ENCODE data around the gene HS6ST3.
"Not testable (repeated sequence)": the region's sequence is repeated elsewhere in the genome, so short reads cannot be mapped to it uniquely, and the experiment has no call there.

The HS6ST3 gene

DNA sequence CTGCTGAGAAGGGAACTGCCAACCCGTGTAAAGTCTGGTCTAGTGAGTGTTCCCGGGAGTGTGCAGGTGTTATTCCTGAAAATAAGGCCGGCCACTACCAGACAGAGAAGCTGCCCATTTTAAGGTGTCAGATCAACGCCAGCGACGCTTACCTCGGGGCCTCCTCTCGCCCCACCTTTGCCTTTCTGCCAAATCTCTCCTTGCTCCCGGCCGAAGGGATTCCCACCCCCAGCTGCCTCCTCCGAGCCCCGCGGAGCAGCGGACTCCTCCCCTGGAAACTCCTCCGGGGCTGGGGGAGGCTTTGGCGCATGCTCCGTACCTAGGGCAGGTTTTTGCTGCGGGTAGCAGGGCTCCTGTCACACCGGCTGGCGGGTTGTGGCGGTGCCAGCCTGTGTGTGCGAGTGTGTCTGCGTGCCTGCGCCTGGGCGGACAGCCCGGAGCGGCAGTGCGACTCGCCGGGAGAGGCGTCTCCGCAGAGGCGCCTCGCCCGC is at the start of gene HS6ST3:
Gene HS6ST3 (plus strand): TSS at position 359 of the 491 bp plus-strand sequence.
- peak; percentile 14 for DNase-seq (ENCODE audit: low spot score)

DNA sequence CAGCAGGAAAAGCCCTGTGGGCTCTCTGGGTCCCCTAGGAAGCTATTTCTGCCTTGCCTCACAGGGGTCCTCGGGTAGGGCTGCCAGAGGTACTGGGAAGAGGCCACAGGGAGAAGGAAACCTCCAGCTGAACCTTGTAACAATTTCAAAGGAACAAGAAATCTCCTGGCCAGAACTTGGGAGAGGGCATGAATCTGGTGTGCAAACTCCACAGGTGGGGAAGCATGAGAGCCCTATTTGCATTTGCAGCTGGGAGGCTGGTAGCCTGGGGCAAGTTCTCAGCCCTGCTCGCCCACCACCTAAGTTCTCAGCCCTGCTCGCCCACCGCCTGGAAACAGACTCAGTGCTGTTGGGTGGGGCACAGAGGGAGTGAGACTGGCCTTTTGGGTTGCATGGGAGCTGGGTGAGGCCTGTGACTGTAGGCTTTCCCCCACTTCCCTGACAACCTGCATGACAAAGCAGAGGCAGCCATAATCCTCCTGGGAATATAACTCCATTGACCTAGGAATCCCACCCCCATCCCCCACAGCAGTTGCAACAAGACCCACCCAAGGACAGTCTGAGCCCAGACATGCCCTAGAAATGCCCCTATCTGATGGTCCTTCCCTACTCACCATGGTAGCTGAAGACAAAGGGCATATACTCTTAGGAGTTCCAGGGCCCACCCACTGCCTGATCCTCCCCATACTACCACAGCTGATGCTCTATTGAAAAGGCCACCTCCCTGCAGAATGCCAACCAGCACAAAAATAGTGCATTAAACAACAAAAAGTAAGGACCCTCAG is 48.4 kb upstream of the HS6ST3 start:
- DNase-seq (ENCODE audit: low spot score), result no peak

DNA sequence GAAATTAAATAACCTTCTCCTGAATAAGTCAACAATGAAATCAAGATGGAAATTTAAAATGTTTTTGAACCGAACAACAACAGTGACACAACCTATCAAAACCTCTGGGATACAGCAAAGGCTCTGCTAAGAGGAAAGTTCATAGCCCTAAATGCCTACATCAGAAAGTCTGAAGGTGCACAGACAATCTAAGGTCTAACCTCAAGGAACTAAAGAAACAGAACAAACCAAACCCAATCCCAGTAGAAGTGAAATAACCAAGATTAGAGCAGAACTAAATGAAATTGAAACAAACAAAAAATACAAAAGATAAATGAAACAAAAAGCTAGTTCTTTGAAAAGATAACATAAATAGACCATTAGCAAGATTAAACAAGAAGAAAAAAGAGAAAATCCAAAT is 45.7 kb upstream of the HS6ST3 start:
- no peak for DNase-seq (ENCODE audit: low spot score)

DNA sequence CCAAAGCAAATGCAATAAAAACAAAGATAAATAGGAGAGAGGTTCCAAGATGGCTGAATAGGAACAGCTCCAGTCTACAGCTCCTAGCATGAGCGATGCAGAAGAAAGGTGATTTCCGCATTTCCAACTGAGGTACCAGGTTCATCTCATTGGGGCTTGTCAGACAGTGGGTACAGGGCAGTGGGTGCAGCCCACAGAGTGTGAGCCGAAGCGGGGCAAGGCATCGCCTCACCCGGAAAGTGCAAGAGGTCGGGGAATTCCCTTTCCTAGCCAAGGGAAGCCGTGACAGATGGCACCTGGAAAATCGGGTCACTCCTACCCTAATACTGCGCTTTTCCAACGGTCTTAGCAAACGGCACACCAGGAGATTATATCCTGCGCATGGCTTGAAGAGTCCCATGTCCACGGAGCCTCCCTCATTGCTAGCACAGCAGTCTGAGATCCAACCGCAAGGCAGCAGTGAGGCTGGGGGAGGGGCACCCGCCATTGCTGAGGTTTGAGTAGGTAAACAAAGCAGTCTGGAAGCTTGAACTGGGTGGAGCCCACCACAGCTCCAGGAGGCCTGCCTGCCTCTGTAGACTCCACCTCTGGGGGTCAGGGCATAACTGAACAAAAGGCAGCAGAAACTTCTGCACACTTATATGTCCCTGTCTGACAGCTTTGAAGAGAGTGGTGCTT is 43.3 kb upstream of the HS6ST3 start:
- not testable (repeated sequence) for DNase-seq (ENCODE audit: low spot score)

DNA sequence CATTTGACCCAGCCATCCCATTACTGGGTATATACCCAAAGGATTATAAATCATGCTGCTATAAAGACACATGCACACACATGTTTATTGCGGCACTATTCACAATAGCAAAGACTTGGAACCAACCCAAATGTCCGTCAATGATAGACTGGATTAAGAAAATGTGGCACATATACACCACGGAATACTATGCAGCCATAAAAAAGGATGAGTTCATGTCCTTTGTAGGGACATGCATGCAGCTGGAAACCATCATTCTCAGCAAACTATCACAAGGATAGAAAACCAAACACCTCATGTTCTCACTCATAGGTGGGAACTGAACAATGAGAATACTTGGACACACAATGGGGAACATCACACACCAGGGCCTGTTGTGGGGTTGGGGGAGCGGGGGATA is 39.0 kb upstream of the HS6ST3 start:
- not testable (repeated sequence) for DNase-seq (ENCODE audit: low spot score)

DNA sequence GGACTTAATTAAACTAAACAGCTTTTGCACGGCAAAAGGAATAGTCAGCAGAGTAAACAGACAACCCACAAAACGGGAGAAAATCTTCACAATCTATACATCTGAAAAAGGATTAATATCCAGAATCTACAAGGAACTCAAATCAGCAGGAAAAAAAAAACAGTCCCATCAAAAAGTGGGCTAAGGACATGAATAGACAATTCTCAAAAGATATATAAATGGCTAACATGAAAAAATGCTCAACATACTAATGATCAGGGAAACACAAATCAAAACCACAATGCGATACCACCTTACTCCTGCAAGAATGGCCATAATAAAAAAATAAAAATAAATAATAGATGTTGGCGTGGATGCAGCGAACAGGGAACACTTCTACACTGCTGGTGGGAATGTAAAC is 38.4 kb upstream of the HS6ST3 start:
- not testable (repeated sequence) for DNase-seq (ENCODE audit: low spot score)

DNA sequence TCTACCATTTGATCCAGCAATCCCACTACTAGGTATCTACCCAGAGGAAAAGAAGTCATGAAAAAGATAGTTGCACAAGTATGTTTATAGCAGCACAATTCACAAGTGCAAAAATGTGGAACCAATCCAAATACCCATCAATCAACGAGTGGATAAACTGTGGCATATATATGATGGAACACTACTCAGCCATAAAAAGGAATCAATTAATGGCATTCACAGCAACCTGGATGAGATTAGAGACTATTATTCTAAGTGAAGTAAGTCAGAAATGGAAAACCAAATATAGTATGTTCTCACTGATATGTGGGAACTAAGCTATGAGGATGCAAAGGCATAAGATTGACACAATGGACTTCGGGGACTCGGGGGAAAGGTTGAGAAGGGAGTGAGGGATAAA is 38.0 kb upstream of the HS6ST3 start:
- not testable (repeated sequence) for DNase-seq (ENCODE audit: low spot score)

DNA sequence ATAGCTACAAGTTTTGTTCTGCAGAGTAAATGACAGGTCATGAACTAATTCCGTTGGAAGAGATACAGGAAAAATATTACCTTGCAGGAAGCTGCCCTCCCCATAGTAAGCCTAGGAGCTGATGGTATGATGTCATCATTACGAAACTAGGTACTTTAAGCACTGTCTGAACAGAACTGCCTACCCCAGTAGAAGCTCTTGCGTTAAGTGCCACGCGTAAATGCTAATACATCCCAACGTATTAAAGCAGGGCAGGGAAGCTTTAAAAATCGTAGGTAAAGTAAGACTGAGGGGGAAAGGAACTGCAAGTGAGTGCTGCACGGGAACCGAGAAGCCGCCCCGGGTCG is 37.3 kb upstream of the HS6ST3 start:
- DNase-seq (ENCODE audit: low spot score), result peak; percentile 50

DNA sequence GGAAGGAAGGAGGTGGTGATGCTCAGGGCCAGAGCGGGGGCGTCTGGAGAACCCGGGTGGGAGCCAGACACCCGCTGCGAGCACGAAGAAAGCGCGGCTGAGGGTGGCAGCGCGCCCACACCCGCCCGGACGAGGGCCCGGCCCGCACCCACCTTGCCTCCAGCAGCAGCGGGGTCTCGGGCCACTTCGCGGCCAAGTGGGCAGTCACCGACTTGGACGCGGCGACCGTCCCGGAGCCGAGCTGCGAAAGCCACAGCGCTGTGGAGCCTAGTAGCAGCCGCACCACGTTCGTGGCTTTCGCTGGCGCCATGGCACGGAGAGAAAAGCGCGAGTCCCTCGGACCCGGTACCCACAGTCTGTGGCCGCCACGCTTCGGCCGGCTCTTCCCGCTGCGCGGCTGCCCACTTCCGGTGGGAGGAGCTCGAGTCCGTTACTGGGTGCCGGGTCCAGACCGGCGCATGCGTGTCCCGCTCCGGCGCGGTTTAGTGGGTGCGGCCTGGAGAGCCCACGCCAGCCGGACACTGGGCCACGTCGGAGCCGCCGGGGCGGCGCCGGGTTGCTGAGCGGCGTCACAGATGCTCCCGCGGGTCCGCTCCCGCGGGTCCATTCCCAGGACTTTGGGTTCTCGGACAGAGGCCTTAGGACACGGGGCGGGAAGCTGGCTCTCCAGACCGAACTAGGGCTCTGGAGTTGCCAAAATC is 36.8 kb upstream of the HS6ST3 start, which contains the start of gene UGGT2:
Gene UGGT2 (minus strand): TSS at position 399 of the 701 bp plus-strand sequence. CDS start 89 bp downstream, at position 310.
- DNase-seq (ENCODE audit: low spot score), result peak; percentile 99

DNA sequence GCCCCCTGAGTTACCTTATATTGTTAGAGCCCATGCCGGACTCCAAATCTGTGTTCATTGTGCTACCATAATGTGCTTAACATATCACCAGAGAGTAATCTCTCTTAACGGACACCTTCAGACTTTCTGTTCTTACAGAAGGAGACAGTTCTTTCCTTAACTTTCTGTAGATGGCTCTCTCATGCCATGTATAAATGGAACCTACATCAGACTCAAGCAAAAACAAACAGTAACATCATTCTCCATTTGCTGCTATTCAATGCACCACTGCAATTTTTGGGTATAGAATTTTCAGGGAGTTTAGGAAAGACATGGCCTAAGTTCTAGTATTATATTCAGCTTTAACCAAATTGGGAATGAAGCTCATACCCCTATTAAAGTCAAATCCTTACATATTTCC is 24.1 kb upstream of the HS6ST3 start:
- DNase-seq (ENCODE audit: low spot score), result no peak

DNA sequence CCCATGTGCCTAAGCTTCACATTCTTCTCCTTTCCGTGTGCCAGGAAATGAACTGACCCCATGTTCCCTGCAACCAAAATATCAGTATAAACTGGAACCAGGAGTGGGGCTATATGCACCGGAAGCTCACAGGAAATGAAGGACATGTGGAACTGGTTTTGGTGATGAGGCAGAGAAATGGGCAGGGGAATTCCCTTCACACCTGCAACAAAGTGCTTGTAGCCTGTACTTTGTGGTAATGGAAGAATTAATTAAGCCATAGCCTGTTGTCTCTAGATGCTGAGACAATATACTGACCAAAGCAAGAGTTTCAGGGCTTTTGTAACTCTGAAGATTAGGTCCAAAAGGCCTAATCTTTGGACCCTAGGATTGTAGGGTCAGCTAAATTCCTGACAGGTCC is 21.2 kb upstream of the HS6ST3 start:
- no peak for DNase-seq (ENCODE audit: low spot score)

DNA sequence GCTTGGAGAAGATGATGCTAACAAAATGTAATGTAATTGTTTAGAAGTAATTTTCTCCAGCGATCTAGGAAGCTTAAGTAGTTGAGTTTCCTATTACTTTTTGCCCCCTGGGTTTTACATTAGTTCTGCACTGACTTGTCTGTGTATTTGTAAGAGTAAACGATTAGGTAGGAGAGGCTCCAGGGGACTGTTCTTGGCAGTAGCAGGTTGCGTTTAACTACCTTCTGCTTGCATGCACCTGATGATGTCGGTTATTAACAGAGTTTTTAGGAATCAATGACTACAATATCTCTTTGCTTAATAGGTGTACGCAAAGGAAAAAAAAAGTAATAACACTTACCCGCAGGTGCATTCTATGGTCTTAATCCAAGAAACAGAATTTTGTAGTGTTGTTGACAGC is 18.4 kb upstream of the HS6ST3 start:
- DNase-seq (ENCODE audit: low spot score), result no peak

DNA sequence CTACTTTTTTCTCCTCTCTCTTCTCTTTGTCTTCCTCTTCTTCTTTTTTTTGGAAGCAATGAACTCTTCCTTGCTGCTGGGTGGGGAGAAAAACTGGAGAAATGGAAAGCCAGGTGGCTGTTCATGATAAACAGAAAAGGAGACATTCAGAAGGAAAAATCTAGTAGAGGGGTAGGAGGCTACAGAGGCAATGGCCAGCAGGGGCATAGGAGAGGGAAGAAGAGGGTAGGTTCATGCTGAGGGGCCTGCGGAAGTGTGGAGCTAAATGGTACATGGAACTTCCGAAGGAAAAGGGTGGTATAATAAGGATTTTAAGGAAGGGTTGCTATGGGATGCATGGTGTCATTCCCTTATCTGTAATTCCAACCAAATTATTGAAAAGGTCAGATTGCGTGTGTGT is 17.5 kb upstream of the HS6ST3 start:
- no peak for DNase-seq (ENCODE audit: low spot score)

DNA sequence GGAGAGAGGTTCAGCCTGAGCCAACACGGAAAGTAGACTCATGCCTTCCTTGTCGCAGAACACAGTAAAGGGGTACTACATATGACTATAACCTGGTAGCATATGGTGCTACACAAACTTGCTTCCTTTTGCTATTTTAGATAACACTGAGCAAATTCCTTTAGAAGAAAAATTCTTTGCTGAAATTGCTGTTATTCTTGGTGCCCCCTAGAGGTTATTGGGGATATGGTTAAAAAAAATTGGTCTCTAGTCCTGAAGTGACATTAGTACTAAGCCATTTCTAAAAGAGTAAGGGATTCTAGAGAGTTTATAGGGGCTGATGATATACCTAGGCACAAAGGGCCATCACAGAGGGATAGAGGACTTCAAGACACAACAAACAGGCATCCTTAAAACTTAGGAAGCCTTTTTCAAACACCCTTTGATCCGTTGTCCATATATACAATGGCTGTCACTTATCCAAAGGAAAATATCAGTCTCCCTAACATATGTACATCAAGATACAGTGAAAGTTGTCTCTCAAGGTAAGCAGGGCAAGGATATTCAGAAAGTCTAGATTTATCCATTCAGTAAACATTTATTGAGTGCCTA is 13.9 kb upstream of the HS6ST3 start:
- no peak for DNase-seq (ENCODE audit: low spot score)

DNA sequence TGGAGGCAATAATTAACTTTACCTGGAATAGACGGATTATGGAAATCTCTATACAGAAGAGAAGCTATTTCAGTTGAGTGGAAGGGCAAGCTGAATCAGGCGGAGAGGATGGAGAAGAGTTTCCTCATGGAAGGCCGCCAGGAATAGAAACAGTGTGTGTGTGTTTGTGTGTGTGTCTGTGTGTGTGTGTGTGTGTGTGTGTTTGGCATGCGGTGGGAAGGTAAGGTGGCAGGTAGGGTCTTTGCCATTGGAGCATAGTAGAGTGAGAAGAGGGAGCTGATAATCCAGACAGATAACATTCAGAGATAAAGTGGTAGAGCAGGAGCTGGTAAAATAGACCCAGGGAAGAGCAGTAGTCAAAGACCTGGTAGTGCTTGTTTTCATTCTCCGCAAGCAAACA is 9.2 kb upstream of the HS6ST3 start:
- DNase-seq (ENCODE audit: low spot score), result no peak

DNA sequence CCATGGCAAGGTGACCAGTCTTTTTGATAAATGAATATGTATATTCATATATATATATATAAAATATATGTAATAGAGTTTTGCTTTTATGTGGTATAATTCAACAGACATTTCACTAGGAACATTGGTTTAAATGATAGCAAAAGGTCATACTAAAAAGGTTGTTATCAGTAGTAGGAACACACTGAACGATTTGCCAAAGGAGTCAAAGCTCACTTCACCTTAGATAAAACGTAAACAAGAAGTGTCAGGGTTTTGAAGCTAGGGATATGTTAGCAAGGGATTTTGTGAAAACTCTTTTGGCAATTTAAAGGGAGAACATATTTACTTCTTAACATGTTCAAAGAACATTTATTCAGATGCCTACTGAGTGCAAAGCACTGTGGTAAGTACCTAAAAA is 8.0 kb upstream of the HS6ST3 start:
- no peak for DNase-seq (ENCODE audit: low spot score)

DNA sequence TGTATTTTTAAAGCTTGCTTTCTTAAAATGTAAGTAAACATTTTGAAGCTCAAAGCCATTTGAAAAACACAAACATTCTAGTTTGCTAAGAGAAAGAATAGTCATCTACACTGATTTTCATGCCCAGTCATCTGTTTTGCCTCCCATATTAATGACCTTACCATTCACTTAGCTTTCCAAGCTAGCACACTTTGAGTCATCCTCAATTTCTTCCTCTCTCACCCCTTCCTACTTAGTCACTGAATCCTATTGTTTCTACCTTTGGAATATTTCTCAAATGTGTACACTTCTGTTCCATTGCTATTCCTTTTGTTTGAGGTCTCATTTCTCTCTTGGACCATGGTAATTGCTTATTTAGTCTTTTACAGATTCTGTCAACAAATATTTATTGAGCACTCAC is 7.3 kb upstream of the HS6ST3 start:
- DNase-seq (ENCODE audit: low spot score), result no peak

DNA sequence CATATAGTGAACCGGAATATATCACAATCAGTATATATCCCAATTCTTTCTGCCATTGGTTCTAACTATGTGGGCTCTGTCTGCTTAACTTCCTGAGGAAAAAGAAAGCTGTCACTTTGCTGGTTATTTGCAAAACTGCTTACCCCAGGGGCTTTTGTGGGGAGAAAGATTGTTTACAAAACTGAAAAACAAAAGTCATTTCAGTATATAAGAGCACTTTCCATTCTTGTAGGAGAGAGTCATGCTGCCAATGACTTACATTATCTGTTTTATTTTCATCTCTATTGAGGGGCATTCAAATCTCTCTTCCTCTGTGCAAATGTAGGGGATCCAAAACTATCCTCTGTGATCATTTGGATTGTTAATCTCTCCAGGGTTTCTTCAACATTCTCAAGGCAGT is 3.2 kb upstream of the HS6ST3 start:
- no peak for DNase-seq (ENCODE audit: low spot score)

DNA sequence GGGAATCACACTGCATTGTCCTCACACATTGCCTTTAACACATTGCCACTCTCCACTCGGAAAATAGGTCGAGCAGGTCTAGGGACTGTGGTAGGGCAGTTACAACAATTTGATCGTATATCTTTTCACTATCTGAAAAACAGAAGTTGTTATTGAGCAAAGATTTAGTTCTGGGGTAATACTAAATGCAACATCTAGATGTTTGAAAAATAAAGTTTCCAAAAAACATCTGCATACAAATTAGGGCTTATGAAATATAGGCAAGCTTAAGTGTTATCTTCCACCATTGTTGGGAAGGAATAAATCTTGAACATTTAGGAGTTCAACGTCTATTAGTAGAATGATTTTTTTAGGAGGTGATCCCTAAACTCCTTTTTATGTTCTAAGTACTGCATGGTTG is 768 bp upstream of the HS6ST3 start:
- DNase-seq (ENCODE audit: low spot score), result no peak

DNA sequence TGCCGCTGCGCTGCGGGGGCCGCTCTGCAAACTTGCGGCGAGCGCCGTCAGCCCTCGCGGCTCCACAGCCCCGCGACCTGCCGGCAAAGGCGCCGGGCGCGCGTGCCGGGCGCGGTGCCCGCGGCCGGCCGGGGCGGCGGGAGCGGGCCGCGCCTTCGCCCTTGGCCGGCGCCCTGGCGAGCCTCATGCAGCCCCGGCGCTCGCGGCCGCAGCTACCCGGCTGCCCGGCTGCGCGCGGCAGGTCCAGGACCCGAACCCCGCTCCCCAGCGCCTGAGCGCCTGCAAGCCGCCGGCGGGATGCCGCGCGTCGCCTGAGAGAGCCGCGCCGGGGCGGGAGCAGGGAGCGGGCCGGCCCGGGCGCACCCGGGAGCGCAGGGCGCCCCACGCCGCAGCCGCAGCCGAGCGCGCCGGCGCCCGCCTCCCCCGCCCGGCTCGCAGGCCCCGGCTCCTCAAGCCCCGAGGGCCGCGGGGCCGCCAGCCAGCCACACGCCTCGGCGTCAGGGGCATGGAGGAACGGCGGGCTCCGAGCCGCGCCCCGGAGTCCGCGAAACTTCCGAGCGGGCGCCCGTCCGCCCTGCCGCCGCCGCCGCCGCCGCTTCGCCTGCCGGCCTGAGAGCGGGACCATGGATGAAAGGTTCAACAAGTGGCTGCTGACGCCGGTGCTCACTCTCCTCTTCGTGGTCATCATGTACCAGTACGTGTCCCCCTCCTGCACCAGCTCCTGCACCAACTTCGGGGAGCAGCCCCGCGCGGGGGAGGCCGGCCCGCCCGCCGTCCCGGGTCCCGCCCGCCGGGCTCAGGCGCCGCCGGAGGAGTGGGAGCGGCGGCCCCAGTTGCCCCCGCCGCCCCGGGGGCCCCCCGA is 564 bp downstream of the HS6ST3 start:
- peak; percentile 15 for DNase-seq (ENCODE audit: low spot score)
